ENCODE measurements around the gene CAMK2A. TPM values are rescaled to one million over a fixed set of nuclear protein-coding genes. Genes with fewer than 3 reads are reported as not detected.

CAMK2A gene
- total RNA-seq, 2 donors from 2014 or later, result 4.9 to 18.2 TPM

- Histone ChIP-seq H3K4me1 (peaks cover 0 to 31% of the 10 kb centered on the region in 2 donors), H3K27ac (peak overlapping the region; percentile 73 to 80), H3K27me3 (no peaks in the 10 kb centered on the region), H3K9me3 (no peaks in the 10 kb centered on the region), H3K36me3 (no peaks in the 10 kb centered on the region), H3K4me3 (peak overlapping the region; percentile 19 to 38)
- peak; percentile 59 for DNase-seq (ENCODE audit: low spot score)
- TF ChIP-seq CTCF (IDR thresholded peaks at IDR 0.05), result no peak
Measured at GRCh38 chr5:150245111-150245789, 44.3 kb downstream of the CAMK2A start.

GRCh38 chr5:150244209-150244608 is 45.4 kb downstream of the CAMK2A start:
- H3K4me3 ChIP-seq, result peak overlapping the region in 1 of 2 donors; percentile 38
- H3K9me3 ChIP-seq, result no peaks in the 10 kb centered on the region
- no peaks in the 10 kb centered on the region for H3K36me3 ChIP-seq
- DNase-seq (ENCODE audit: low spot score), result no peak
- TF ChIP-seq CTCF (IDR thresholded peaks at IDR 0.05), result no peak
- H3K27ac ChIP-seq, result peak overlapping the region; percentile 73 to 80
- no peaks in the 10 kb centered on the region for H3K27me3 ChIP-seq
- peaks cover 0 to 31% of the 10 kb centered on the region in 2 donors for H3K4me1 ChIP-seq

GRCh38 chr5:150243590-150243989 is 46.0 kb downstream of the CAMK2A start:
- H3K36me3 ChIP-seq, result no peaks in the 10 kb centered on the region
- H3K9me3 ChIP-seq, result no peaks in the 10 kb centered on the region
- H3K27me3 ChIP-seq, result no peaks in the 10 kb centered on the region
- no peak for TF ChIP-seq CTCF (IDR thresholded peaks at IDR 0.05)
- DNase-seq (ENCODE audit: low spot score), result no peak
- H3K27ac ChIP-seq, result no peak overlapping the region
- peaks cover 0 to 31% of the 10 kb centered on the region in 2 donors for H3K4me1 ChIP-seq
- no peak overlapping the region for H3K4me3 ChIP-seq

GRCh38 chr5:150242251-150242894 is 47.2 kb downstream of the CAMK2A start:
- Histone ChIP-seq H3K27ac (no peak overlapping the region), H3K4me1 (peaks cover 0 to 31% of the 10 kb centered on the region in 2 donors), H3K27me3 (no peaks in the 10 kb centered on the region), H3K9me3 (no peaks in the 10 kb centered on the region), H3K36me3 (no peaks in the 10 kb centered on the region), H3K4me3 (no peak overlapping the region)
- no peak for DNase-seq (ENCODE audit: low spot score)
- no peak for TF ChIP-seq CTCF (IDR thresholded peaks at IDR 0.05)

- no peak for TF ChIP-seq CTCF (IDR thresholded peaks at IDR 0.05)
- no peak overlapping the region for H3K4me3 ChIP-seq
- H3K27me3 ChIP-seq, result no peaks in the 10 kb centered on the region
- H3K27ac ChIP-seq, result no peak overlapping the region
- DNase-seq (ENCODE audit: low spot score), result no peak
- no peaks in the 10 kb centered on the region for H3K36me3 ChIP-seq
- no peaks in the 10 kb centered on the region for H3K9me3 ChIP-seq
- H3K4me1 ChIP-seq, result peaks cover 0 to 25% of the 10 kb centered on the region in 2 donors
Measured at GRCh38 chr5:150241298-150242160, 48.0 kb downstream of the CAMK2A start.
